ENCODE results near the gene ADNP2.

Gene ADNP2, protein sequence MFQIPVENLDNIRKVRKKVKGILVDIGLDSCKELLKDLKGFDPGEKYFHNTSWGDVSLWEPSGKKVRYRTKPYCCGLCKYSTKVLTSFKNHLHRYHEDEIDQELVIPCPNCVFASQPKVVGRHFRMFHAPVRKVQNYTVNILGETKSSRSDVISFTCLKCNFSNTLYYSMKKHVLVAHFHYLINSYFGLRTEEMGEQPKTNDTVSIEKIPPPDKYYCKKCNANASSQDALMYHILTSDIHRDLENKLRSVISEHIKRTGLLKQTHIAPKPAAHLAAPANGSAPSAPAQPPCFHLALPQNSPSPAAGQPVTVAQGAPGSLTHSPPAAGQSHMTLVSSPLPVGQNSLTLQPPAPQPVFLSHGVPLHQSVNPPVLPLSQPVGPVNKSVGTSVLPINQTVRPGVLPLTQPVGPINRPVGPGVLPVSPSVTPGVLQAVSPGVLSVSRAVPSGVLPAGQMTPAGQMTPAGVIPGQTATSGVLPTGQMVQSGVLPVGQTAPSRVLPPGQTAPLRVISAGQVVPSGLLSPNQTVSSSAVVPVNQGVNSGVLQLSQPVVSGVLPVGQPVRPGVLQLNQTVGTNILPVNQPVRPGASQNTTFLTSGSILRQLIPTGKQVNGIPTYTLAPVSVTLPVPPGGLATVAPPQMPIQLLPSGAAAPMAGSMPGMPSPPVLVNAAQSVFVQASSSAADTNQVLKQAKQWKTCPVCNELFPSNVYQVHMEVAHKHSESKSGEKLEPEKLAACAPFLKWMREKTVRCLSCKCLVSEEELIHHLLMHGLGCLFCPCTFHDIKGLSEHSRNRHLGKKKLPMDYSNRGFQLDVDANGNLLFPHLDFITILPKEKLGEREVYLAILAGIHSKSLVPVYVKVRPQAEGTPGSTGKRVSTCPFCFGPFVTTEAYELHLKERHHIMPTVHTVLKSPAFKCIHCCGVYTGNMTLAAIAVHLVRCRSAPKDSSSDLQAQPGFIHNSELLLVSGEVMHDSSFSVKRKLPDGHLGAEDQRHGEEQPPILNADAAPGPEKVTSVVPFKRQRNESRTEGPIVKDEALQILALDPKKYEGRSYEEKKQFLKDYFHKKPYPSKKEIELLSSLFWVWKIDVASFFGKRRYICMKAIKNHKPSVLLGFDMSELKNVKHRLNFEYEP

GRCh38 chr18:80108739-80109675 lies at the start of gene ADNP2:
ADNP2 (plus strand) TSS chr18:80109262; CDS start chr18:80117543, 8,281 bp downstream.
- DNase-seq (ENCODE audit: low spot score) = peak; percentile 90

DNA sequence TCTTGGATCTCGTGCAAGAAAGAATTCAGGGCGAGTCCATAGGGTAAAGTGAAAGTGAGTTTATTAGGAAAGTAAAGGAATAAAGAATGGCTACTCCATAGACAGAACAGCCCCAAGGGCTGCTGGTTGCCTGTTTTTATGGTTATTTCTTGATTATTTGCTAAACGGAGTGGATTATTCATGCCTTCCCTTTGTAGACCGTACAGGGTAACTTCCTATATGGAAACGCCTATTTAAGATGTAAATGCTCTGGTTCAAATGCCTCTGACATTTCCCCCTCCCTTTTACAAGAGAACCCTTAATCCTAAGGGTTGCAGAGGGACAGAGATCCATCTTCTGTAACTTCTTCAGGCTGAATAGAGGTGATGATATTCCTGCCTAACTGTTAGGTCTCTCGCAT lies 49.1 kb upstream of the ADNP2 start:
- DNase-seq (ENCODE audit: low spot score) = no peak

GRCh38 chr18:80065705-80066104 lies 43.4 kb upstream of the ADNP2 start:
- no peak for DNase-seq (ENCODE audit: low spot score)

DNA sequence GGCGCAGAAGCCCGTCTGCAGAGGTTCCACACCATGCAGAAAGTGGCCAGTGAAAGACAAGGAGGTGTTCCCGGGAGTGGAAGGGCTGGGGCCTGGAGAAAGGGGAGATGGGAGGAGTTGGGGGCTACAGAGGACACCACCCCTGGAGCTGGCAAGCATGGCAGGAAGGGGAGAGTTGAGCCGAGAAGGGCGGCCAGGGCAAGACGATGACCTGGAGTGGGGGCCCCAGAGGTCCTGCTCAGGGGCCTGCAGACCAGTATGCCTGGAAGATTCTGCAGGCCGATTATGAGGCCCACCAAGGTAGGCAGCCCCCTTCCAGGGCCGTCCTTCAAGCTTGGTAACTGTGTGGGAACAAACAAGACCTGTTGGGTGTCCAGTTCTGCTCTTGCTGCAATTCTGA lies 41.7 kb upstream of the ADNP2 start:
- no peak for DNase-seq (ENCODE audit: low spot score)

- no peak for DNase-seq (ENCODE audit: low spot score)
These were observed 41.2 kb upstream of the ADNP2 start for GRCh38 chr18:80067897-80068296.

GRCh38 chr18:80068571-80069272 lies 40.3 kb upstream of the ADNP2 start:
- no peak for DNase-seq (ENCODE audit: low spot score)

GRCh38 chr18:80070825-80071224 lies 38.2 kb upstream of the ADNP2 start:
- DNase-seq (ENCODE audit: low spot score) = no peak

GRCh38 chr18:80074183-80074582 lies 34.9 kb upstream of the ADNP2 start:
- DNase-seq (ENCODE audit: low spot score) = no peak

DNA sequence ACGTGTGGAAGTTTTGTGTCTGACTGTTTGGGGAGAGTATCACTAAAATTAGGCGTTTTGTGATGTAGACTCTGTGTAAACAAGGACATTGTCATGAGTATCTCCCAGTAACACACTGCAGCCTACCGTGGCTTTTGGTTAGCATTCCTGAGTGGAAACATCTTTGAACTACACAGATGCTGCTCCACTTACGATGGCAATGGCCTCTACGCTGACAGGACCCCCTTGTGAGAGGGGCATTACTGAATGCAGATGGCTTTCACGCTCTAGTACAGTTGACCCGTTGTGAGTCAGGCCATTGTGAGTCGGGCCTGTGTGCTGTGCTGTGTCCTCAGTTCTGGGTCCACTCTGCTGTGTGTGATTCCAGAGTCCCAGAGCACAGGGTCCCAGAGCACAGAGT lies 34.4 kb upstream of the ADNP2 start:
- no peak for DNase-seq (ENCODE audit: low spot score)

DNA sequence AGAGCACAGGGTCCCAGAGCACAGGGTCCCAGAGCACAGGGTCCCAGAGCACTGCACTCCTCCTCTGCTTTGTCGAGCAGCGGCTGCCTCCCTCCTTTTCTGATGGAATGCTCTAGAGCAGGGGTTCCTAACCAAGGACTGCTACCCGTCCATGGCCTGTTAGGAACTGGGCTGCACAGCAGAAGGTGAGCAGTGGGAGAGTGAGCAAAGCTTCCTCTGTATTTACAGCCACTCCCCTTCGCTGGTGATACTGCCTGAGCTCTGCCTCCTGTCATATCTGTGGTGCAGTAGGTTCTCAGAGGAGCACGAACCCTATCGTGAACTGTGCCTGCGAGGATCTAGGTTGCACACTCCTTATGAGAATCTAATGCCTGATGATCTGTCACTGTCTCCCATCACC lies 33.1 kb upstream of the ADNP2 start:
- no peak for DNase-seq (ENCODE audit: low spot score)

DNA sequence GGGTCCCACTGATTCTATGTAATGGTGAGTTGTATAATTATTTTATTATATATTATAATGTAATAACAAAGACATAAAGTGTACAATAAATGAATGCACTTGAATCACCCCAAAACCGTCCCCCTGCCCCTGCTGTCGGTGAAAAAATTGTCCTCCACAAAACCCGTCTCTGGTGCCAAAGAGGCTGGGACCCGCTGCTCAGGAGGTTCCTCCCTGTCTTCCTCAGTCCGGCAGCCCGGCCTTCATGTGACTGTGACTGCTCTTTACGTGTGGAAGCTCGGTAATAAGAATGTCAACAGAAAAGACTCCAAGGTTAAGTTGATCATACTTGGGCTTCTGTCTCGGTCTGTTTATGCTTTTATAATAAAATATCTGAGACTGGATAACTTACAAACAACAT lies 32.7 kb upstream of the ADNP2 start:
- DNase-seq (ENCODE audit: low spot score) = no peak

DNA sequence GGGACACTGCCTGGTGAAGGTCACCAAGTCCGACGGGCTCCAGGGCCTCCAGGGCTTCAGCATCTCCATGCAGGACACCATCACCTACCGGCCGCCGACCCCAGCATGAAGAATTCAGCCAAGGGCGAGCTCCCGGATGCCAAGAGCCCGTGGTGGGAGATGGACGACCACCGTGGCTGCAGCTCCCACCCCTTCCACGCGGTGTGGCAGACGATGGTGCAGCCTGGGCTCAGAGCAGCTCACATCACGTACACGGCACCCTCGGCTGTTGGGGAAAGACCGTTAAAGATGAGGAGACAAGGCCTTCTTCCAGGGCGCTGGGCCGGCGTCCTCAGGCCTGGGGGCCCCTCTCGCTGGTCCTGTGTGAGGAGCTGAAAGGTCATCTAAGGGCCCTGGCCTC lies 31.2 kb upstream of the ADNP2 start:
- DNase-seq (ENCODE audit: low spot score) = no peak

DNA sequence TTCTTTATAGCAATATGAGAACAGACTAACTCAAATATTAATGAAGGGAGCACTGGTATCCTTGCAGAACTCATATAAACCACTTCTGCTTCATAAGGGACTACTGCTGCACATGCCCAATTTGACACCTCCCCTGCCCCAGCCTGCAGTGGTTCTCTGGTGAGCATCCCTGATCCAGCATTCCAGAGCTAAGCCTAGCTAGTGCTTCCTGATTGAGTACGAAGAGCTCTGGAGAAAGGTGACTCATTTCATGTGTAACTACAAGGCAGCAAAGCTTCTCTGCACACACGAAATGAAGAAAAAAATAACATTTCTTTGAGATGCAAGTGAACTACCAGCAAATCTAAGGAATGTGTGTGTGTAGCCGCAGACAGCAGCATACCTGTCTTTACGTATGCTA lies 22.8 kb upstream of the ADNP2 start:
- no peak for DNase-seq (ENCODE audit: low spot score)

GRCh38 chr18:80088036-80088435 lies 21.0 kb upstream of the ADNP2 start:
- DNase-seq (ENCODE audit: low spot score) = no peak

- no peak for DNase-seq (ENCODE audit: low spot score)
These were observed 20.2 kb upstream of the ADNP2 start for GRCh38 chr18:80088823-80089222.

GRCh38 chr18:80095414-80095813 lies 13.6 kb upstream of the ADNP2 start:
- no peak for DNase-seq (ENCODE audit: low spot score)

DNA sequence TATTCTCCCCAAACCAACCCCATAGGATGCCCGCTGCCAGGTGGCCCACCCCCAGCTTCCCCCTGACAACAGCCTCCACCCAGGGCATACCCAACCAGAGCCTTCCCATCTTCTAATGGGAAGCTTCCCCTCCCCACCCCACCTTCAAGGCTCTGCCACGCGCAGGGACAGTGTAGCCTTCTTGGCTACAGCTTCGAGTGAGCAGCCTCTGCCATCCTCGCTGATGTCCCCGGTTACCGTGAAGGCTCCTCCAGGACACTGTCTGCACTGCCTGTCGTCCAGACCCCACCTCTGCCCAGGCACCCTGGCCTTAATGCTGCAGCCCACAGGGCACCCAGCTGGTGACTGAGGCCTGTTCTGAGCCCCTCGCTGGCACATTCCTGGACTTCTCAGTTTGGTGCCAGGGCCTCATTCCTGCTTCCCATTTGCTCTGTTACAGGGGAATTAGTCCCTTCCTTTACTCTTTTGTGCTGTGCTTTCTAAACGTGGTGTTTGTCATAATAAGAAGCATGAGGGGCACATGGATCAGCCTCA lies 13.0 kb upstream of the ADNP2 start:
- no peak for DNase-seq (ENCODE audit: low spot score)

DNA sequence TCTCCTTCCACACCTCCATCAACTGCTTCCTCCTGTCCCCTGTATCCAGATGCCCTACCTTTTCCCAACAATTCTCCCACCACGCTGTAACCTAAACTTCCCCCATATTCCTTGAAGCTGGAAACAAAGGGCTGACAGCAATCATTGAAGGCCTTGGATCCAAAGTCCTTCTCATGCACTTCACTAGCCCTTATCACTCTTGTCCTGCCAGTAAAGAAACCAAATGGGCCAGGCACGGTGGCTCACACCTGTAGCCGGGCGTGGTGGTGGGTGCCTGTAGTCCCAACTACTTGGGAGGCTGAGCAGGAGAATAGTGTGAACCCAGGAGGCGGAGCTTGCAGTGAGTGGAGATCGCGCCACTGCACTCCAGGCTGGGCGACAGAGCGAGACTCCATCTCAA lies 11.9 kb upstream of the ADNP2 start:
- no peak for DNase-seq (ENCODE audit: low spot score)

DNA sequence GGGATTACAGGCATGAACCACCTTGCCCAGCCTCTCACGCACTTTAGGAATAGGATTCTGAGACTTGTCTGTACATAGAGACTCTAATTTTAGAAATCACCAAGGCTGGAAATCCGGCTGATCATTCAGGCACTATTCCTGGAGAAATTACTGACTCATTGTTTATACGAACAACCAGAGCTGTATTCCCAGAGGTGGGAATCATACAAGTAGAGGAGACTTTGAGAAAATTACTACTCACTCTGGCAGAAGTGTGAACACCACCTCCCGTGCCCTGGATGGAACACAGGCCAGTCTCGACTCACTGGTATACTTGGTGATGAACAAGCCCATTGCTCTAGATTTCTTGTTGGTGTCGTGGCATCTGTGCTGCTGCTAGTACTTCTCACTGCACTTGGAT lies 5.8 kb upstream of the ADNP2 start:
- no peak for DNase-seq (ENCODE audit: low spot score)

DNA sequence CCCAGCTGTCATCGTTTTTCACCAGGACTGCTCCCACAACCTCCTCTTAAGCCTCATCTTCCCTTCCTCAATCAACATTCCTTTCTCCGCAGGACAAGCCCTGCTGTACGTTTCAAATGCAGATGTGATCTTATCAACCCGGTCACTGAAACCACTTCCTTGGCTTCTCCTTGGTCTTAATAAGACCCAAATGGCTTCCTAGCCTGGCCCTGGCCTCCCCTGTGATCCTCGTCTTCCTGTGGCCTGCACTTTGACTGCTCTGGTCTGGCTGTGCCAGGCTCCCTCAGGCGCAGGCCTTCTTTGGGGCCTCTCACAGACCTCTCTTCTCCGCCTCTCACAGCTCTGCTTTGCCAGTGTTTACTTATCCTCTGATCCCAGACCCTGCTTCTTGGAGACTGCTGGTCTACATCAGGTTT lies 4.7 kb upstream of the ADNP2 start:
- DNase-seq (ENCODE audit: low spot score) = no peak
